Upper lobe of left lung (tissue), 6 donors: ENCODE measurements around the gene CAST. TPM values are rescaled to one million over a fixed set of nuclear protein-coding genes. Genes with fewer than 3 reads are reported as not detected.

Source experiments
- ATAC-seq, 2 donors: fragments of 200-7000 bp; cut with Tn5 transposase; one replicate each; pipeline ENCODE4 v1.9.1; 2022; ENCODE audit warnings: mild to moderate bottlenecking in 2 of 2, moderate library complexity in 2 of 2; ENCODE audit not compliant: low FRiP score in 2 of 2
- DNase-seq, 2 donors: peaks; one replicate each; pipeline ENCODE4 v3.0.0-alpha.2; 2019 to 2020
- H3K27ac ChIP-seq, 4 donors: fragments of 200-600 bp; sonication (generic); one replicate each; pipeline ENCODE4 v1.5.1; 2016 to 2019
- H3K27me3 ChIP-seq, 4 donors: fragments of 200-600 bp; sonication (generic); one replicate each; pipeline ENCODE4 v1.5.1; 2017 to 2019
- H3K36me3 ChIP-seq, 4 donors: fragments of 200-600 bp; sonication (generic); one replicate each; pipeline ENCODE4 v1.5.1; 2016 to 2019
- H3K4me1 ChIP-seq, 4 donors: fragments of 200-600 bp; sonication (generic); one replicate each; pipeline ENCODE4 v1.5.1; 2018 to 2019
- H3K4me3 ChIP-seq, 4 donors: fragments of 200-600 bp; sonication (generic); one replicate each; pipeline ENCODE4 v1.5.1; 2017 to 2019; ENCODE audit warnings: mild to moderate bottlenecking in 2 of 4, moderate library complexity in 1 of 4
- H3K9me3 ChIP-seq, 4 donors: fragments of 200-600 bp; sonication (generic); one replicate each; pipeline ENCODE4 v1.5.1; 2018 to 2019
- CTCF ChIP-seq, 6 experiments: fragments of 450-650 bp in 4 of 6; fragments of 200-600 bp in 2 of 6; sonication (generic) in 2 of 6; IDR thresholded peaks; one replicate each; pipeline ENCODE4 v1.5.1; 2016 to 2019; ENCODE audit warnings: antibody characterized with exemption in 6 of 6
- EP300 ChIP-seq, 4 donors: sonication (generic); formaldehyde crosslinking; IDR thresholded peaks; one replicate each; pipeline ENCODE4 v1.5.1; 2017; ENCODE audit warnings: antibody characterized with exemption in 4 of 4, control low read depth in 2 of 4
- POLR2A ChIP-seq, 4 donors: fragments of 450-650 bp; IDR thresholded peaks; one replicate each; pipeline ENCODE4 v1.5.1; 2016 to 2017; ENCODE audit warnings: antibody characterized with exemption in 4 of 4, mild to moderate bottlenecking in 2 of 4
- POLR2AphosphoS5 ChIP-seq, 2 donors: sonication (generic); formaldehyde crosslinking; IDR thresholded peaks; one replicate each; pipeline ENCODE4 v1.5.1; 2017; ENCODE audit warnings: antibody characterized with exemption in 2 of 2
- WGBS, 2 donors: methylation state at CpG; one replicate each; pipeline ENCODE4 v1.1.5; 2017 to 2018; 5-methylcytosine and 5-hydroxymethylcytosine counted together
- total RNA-seq, 6 donors: library from RNA; depleted of rRNA in 4 of 6; stranded (reverse); fragments of >200 nt in 4 of 6; gene quantifications; one replicate each; pipeline versions ENCODE4 v1.1.0 to v1.2.1, GENCODE V29; 2016 to 2021
- donor health status: DM: no; HTN: no; CAD: no; lungs with moderate emphysema.
- donor health status: DM: no; HTN: yes; CAD: no; lungs with severe emphysema.

Gene CAST
- total RNA-seq, 6 donors from 2014 or later, result 233 to 388 (median 270) TPM

- no peak overlapping the region for H3K4me3 ChIP-seq
- WGBS, 2 donors, result 46 to 49% methylated on average over 5 of the region's 5 CpGs
- no peaks in the 10 kb centered on the region for H3K9me3 ChIP-seq
- DNase-seq (no peak), ATAC-seq (no peak)
- peak overlapping the region in 2 of 4 donors; percentile 29 to 76 for H3K27ac ChIP-seq
- H3K4me1 ChIP-seq, result peaks cover 6 to 19% (median 10%) of the 10 kb centered on the region in 4 donors
- TF ChIP-seq POLR2A (IDR thresholded peaks at IDR 0.05) (no peak), CTCF (IDR thresholded peaks at IDR 0.05) (no peak), EP300 (IDR thresholded peaks at IDR 0.05) (no peak), POLR2AphosphoS5 (IDR thresholded peaks at IDR 0.05) (no peak)
- peaks cover 49 to 100% (median 68%) of the 10 kb centered on the region in 4 donors for H3K36me3 ChIP-seq
- no peaks in the 10 kb centered on the region for H3K27me3 ChIP-seq
Observed at GRCh38 chr5:96745844-96746531, 83.8 kb downstream of the CAST start.

DNA sequence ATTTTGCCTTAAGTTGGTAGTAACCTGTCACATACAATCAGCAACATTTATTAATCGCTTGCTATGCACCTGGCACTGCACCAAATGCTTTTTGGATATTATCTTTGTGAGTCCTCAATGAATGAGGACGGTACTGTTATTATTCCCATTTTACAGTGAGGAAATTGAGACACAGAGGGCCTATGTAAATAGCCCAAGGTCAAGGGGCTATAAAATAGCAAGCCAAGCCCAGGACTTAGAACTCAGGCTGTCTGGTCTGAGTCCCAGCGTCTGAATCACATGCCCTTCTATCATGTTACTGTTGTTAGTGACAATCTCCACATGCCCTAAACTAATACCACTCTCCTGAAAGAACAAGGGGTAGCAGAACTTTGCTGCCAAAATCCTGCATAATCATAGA, 85.5 kb downstream of the CAST start:
- Histone ChIP-seq H3K36me3 (peaks cover 46 to 96% (median 56%) of the 10 kb centered on the region in 4 donors), H3K27ac (no peak overlapping the region), H3K4me1 (peaks cover 0 to 15% (median 7%) of the 10 kb centered on the region in 4 donors), H3K9me3 (no peaks in the 10 kb centered on the region), H3K4me3 (no peak overlapping the region), H3K27me3 (no peaks in the 10 kb centered on the region)
- DNase-seq (no peak), ATAC-seq (no peak)
- WGBS, 2 donors, result 79 to 88% methylated on average over 3 of the region's 3 CpGs
- TF ChIP-seq CTCF (IDR thresholded peaks at IDR 0.05), result no peak
- no peak for TF ChIP-seq EP300 (IDR thresholded peaks at IDR 0.05)
- no peak for TF ChIP-seq POLR2A (IDR thresholded peaks at IDR 0.05)
- TF ChIP-seq POLR2AphosphoS5 (IDR thresholded peaks at IDR 0.05), result no peak

GRCh38 chr5:96750110-96750822, 88.1 kb downstream of the CAST start:
- TF ChIP-seq POLR2AphosphoS5 (IDR thresholded peaks at IDR 0.05) (no peak), CTCF (IDR thresholded peaks at IDR 0.05) (no peak), EP300 (IDR thresholded peaks at IDR 0.05) (no peak), POLR2A (IDR thresholded peaks at IDR 0.05) (no peak)
- DNase-seq (no peak), ATAC-seq (no peak)
- Histone ChIP-seq H3K4me1 (no peaks in the 10 kb centered on the region), H3K4me3 (no peak overlapping the region), H3K27me3 (no peaks in the 10 kb centered on the region), H3K9me3 (no peaks in the 10 kb centered on the region), H3K27ac (no peak overlapping the region), H3K36me3 (peaks cover 46 to 96% (median 60%) of the 10 kb centered on the region in 4 donors)
- 83 to 87% methylated on average over 6 of the region's 6 CpGs for WGBS, 2 donors

- no peak for DNase-seq
- no peaks in the 10 kb centered on the region for H3K27me3 ChIP-seq
- H3K4me3 ChIP-seq, result no peak overlapping the region
- no peaks in the 10 kb centered on the region for H3K9me3 ChIP-seq
- H3K36me3 ChIP-seq, result peaks cover 45 to 96% (median 66%) of the 10 kb centered on the region in 4 donors
- TF ChIP-seq EP300 (IDR thresholded peaks at IDR 0.05), result no peak
- TF ChIP-seq POLR2A (IDR thresholded peaks at IDR 0.05), result no peak
- no peak for TF ChIP-seq CTCF (IDR thresholded peaks at IDR 0.05)
- no peak for TF ChIP-seq POLR2AphosphoS5 (IDR thresholded peaks at IDR 0.05)
- no peak for ATAC-seq
- 65 to 78% methylated on average over 6 of the region's 6 CpGs for WGBS, 2 donors
- no peaks in the 10 kb centered on the region for H3K4me1 ChIP-seq
- peak overlapping the region in 2 of 4 donors; percentile 56 to 61 for H3K27ac ChIP-seq
Observed at GRCh38 chr5:96751203-96752169, 89.3 kb downstream of the CAST start.
